GM18526 (cell line): ENCODE data around the gene IFNAR1.

Experiments used
- POLR2A ChIP-seq: IDR thresholded peaks from 3 replicates; pipeline ENCODE4 v1.6.1; 2011; ENCODE audit not compliant: insufficient read length; ENCODE audit errors: extremely low read depth

IFNAR1 gene

DNA sequence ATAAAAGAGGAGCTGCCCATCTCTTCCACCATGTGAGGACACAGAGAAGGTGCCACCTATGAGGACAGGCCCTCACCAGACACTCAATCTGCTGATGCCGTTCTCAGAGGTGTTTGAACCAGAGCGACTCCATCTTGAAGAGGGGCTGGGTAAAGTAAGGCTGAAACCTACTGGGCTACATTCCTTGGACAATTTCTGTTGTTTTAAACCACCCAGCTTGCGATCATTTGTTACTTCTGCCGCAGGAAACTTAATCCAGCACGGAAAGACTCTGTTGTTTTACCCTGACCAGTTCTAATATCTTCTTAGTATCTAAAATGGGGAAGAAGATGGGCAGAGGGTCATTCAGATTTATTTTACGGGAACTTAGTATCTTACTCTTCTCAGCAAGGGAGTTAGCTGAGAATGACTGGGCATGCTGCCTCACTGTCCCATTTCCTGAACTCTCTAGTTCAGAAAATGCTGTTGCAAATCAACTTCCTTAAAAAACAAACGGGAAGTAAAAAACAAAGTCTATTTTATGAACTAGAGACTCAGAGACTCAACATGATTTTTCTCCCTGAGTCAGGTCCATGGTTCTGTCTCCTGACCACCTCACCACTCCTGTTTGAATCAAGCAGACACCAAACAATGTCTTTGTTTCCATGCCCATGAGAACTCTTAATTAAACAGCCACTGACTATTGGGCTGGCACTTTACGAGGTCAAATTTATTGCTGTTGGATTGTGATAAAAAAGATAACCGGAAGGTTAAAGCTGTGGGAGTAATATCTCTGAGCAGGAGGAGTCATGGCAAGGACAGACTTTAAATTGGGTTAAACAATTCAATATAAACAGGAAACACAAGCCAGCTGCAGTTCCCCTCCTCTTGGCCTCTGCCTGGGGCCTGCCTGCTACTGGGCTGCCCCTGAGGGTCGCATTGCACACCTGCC lies 23.8 kb upstream of the IFNAR1 start:
- TF ChIP-seq POLR2A, result no peak

- no peak for TF ChIP-seq POLR2A
Observed at GRCh38 chr21:33301632-33302002, 23.2 kb upstream of the IFNAR1 start.

- no peak for TF ChIP-seq POLR2A
Observed at GRCh38 chr21:33302055-33302454, 22.7 kb upstream of the IFNAR1 start.

DNA sequence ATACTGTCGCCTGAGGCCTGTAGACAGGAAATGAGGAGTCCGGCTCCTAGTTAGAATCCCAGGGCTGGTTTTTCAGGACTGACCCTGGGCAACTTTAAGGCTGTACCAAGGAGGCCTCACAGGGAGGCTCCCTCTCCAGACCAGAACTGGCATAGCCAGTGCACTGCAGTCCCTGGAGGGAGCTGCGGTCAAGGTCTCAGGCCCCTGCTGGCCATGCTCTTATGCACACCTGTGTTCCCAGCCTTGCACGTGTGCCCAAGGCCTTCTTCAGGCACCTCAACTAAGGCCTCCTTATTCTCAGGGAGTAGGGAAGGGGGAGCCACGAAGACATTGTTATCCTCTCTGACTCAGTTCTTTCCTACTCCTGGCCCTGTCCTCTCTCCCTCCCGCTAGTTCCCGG lies 22.0 kb upstream of the IFNAR1 start:
- no peak for TF ChIP-seq POLR2A

DNA sequence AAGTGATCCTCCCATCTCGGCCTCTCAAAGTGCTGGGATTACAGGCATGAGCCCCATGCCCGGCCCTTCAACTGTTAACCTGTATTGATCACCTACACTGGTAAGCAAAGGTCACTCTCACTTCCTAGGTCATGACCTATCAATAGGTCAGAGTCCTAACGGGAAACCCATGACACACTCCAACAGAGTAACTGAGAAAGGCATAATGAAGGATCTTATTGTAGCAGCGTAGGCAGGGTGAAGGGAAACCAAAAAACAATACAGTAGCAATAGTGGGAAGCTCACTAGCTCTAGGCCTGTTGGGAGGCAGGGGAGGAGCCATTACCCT lies 19.5 kb upstream of the IFNAR1 start:
- TF ChIP-seq POLR2A, result no peak

DNA sequence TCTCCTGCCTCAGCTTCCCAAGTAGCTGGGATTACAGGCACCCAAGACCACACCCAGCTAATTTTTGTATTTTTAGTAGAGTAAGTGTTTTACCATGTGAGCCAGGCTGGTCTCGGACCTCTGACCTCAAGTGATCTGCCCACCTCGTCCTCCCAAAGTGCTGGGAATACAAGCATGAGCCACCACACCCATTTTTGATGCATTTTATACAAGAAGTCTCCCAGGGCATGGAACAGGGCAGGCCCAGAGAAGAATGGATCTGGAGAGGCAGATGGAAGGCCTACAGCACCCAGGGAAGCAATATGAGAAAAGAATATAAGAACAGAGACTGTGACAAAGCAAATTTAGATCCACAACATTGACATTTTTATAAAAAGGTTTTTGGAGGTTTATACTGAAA lies 18.8 kb upstream of the IFNAR1 start:
- TF ChIP-seq POLR2A, result no peak

DNA sequence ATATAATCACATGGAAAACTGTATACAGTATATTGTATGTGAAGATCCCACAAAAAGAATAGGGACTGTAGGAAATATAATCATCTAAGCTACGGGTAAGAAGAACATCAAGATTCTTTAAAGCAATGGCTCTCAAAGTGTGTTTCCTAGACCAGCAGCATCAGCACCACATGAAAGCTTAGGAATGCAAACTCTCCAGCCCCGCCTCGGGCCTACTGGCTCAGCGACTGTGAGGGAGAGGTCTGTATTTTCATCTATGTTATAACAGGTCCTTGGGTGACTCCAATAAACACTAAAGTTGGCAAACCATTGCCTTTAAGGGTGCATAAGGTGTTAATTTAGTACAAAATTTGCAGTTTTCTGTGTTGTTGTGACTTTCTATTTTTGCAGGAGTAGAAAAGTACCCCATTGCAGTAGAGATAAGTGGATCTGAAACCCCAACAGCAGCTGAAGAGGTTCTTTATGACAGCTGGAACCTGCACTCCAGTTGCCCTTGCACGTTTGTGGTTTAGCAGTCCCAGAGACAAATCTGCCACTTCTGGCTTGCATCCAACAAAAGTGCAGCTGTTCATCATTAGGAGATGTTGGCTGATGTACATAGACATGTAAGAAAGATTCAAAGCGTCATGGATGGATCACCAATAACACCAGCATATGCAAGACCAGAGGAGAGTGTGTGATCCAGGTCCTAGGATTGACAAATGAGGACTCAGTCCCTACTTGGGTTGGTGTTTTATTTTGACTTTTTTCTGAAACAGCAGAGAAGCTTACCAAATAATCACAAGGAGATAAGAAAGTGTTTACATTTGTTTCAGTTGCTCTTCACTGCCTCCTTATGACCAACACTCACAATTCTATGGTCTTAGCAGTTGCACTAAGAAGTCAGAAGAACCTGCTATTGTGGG lies 15.9 kb upstream of the IFNAR1 start:
- no peak for TF ChIP-seq POLR2A

DNA sequence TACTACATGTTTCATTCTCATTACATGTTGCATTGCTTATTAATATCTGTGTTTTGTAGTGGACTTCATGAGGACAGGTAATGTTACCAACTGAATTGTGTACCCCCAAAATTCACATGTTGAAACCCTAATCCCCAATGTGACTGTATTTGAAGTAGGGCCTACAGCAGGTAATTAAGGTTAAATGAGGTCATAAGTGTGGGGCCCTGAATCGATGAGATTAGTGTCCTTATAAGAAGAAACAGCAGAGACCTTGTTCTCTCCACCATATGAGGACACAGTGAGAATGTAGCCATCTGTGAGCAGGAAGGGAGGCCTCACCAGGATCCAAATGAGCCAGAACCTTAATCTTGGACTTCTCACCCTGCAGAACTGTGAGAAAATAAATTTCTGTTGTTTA lies 15.0 kb upstream of the IFNAR1 start:
- TF ChIP-seq POLR2A, result no peak

- TF ChIP-seq POLR2A, result no peak
Observed at GRCh38 chr21:33312121-33312520, 12.6 kb upstream of the IFNAR1 start.

DNA sequence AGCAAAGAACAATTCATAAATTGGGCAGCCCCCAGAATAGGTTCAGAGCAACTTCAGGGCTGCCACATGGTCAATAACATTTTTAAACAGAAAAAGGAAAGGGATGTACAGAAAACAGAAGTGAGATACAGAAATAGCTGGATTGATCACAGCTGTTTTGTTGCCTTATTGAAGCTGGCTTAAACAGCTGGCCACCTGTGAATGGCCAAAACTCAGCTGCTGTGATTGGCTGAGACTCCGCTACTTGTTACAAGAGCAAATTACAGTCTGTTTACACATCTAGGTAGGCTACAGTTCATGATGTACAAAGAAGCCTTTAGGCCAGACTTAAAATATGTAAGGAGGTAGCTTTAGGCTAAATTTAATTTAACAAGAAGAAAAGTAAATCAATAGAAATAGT lies 11.6 kb upstream of the IFNAR1 start:
- TF ChIP-seq POLR2A, result no peak

- TF ChIP-seq POLR2A, result no peak
Observed at GRCh38 chr21:33313611-33314010, 11.2 kb upstream of the IFNAR1 start.

- TF ChIP-seq POLR2A, result no peak
Observed at GRCh38 chr21:33314111-33314510, 10.7 kb upstream of the IFNAR1 start.

DNA sequence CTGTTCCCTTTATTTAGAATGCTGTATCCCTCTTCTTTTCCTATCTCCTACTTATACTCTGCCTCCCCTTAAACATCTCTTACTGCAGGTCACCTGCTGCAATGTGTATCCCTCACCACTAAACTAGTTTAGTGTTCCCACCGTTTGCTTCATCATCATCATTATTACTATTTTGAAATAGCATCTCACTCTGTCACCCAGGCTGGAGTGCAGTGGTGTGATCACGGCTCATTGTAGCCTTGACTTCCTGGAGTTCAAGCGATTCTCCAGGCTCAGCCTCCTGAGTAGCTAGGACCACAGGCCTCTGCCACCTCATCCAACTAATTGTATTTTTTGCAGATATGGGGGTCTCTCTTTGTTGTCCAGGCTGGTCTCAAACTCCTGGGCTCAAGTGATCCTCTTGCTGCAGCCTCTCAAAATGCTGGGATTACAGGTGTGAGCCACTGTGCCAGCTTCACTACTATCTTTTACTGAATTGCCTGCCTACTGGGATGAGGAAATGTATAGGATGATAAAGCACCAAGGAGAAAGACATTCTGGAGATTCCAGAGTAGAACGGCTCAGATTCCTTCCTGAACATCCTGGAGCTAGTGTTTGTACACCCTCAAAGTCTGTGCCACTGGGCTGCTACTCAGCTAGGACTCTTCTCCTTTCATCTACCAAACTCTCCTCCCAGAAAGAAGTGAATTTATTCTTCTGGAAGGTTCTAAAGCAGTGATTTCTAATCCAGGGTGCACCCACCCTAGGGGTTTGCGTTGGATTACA lies 8.6 kb upstream of the IFNAR1 start:
- TF ChIP-seq POLR2A, result no peak

- no peak for TF ChIP-seq POLR2A
Observed at GRCh38 chr21:33317145-33317544, 7.6 kb upstream of the IFNAR1 start.

DNA sequence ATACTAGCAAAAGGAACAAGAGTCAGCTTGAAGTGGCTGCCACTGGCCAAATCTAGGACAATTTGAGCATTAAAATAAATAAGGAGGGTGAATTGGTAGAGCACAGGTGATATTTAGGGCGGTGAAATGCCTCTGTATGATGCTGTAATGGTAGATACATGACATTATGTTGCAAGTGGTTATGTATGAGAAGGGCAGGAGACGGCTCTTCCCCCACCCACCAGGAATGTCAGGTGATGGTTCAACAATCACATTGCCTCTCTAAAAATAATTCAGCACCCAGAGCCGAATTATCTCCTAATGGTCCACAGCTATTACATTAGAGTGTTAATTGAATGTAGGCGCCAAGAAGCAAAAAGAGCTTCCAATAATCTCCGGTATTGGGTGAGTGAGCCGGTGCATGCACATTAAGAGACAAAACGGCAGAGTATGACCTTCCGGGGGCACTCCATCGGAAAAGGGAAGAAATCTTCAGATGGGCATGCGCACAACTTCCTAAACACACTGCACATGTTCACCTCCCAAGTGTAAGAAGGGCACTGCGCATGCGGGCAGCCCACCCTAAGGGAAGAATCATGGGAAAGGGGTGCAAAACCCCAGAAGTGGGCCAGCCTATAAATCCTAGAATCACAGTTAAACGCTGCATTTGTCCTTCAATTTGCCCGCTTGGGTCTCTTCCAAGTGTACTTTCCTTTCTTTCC lies 6.8 kb upstream of the IFNAR1 start:
- no peak for TF ChIP-seq POLR2A
